Prostate gland (tissue), 2 donors: ENCODE data around the gene SIK2.

Source experiments
- CTCF ChIP-seq, 4 experiments: fragments of 200-600 bp in 2 of 4; fragments of 450-650 bp in 2 of 4; sonication (generic) in 2 of 4; IDR thresholded peaks; 1 replicate in 3 of 4; 2 replicates in 1 of 4; pipeline ENCODE4 v1.5.1; 2016 to 2019; ENCODE audit warnings: antibody characterized with exemption in 4 of 4, mild to moderate bottlenecking in 2 of 4, moderate library complexity in 2 of 4
- POLR2A ChIP-seq: fragments of 450-650 bp; IDR thresholded peaks from one replicate; pipeline ENCODE4 v1.6.1; 2016; ENCODE audit warnings: antibody characterized with exemption, mild to moderate bottlenecking

GRCh38 chr11:111631024-111631665 is 28.9 kb downstream of the SIK2 start:
- TF ChIP-seq POLR2A, result no peak
- no peak for TF ChIP-seq CTCF (IDR thresholded peaks at IDR 0.05)
